ENCODE measurements around the gene GRIP2. TPM values are rescaled to one million over a fixed set of nuclear protein-coding genes. Genes with fewer than 3 reads are reported as not detected.

GRIP2 gene

DNA sequence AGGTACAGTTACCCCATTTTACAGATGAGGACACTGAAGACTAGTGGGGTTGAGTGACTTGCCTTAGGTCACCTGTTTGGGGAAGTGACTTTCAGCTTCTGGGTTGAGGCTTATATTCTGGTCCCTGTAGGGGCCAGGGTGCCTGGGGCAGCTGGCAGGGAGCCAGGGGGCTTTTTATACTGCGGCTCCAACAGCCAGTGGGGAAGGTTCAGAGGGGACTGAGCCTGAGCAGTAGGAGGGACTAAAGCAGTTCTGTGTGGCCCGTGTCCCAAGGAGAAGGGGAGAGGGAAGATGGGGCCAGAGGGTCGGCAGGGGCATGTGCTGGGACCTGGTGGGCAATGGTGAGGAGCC, 100.0 kb downstream of the GRIP2 start:
- Histone ChIP-seq H3K36me3 (ENCODE audit: control insufficient read depth in 1 of 2, insufficient read depth in 2 of 2, low read depth in 1 of 2, low read length in 2 of 2) (peaks cover 7 to 56% of the 10 kb centered on the region in 2 experiments), H4K8ac (ENCODE audit: low read length) (no peak overlapping the region), H3K79me1 (replicated peaks; ENCODE audit: low read length, poor library complexity, severe bottlenecking) (peaks cover 30% of the 10 kb centered on the region), H2BK12ac (ENCODE audit: low read length in 2 of 2) (no peak overlapping the region), H2BK15ac (ENCODE audit: low read depth, poor library complexity, severe bottlenecking) (no peak overlapping the region), H3K27ac (ENCODE audit: low read length, poor library complexity, severe bottlenecking) (no peak overlapping the region), H2AFZ (ENCODE audit: low read depth, low read length) (no peak overlapping the region), H3K4ac (ENCODE audit: low read depth in 1 of 2, low read length in 2 of 2) (no peak overlapping the region), H3K4me2 (ENCODE audit: low read length, poor library complexity, severe bottlenecking) (no peak overlapping the region), H3K27me3 (ENCODE audit: control insufficient read depth in 1 of 2, insufficient read depth in 1 of 2, low read length in 2 of 2) (no peaks in the 10 kb centered on the region), H2AK5ac (ENCODE audit: low read length, severe bottlenecking) (no peak overlapping the region), H4K91ac (ENCODE audit: low read length) (no peak overlapping the region), H3K4me1 (ENCODE audit: control insufficient read depth, insufficient read depth, low read depth, low read length) (peaks cover 53% of the 10 kb centered on the region), H3K4me3 (ENCODE audit: insufficient read depth in 1 of 2, low read depth in 1 of 2, low read length in 2 of 2) (no peak overlapping the region), H3K9me3 (ENCODE audit: control insufficient read depth, low read length) (no peaks in the 10 kb centered on the region), H3K9ac (ENCODE audit: low read length) (no peak overlapping the region), H3K23ac (ENCODE audit: low read length in 2 of 2) (no peak overlapping the region), H3K14ac (ENCODE audit: low read length in 2 of 2) (no peak overlapping the region), H2BK120ac (ENCODE audit: low read depth, low read length) (no peak overlapping the region), H3K18ac (ENCODE audit: low read depth in 1 of 2, low read length in 2 of 2) (peak overlapping the region in 1 of 2 experiments; percentile 12), H2BK5ac (ENCODE audit: low read depth, low read length, poor library complexity, severe bottlenecking) (no peak overlapping the region)
- WGBS = 72% methylated on average over 3 of the region's 3 CpGs
- DNase-seq = no peak

DNA sequence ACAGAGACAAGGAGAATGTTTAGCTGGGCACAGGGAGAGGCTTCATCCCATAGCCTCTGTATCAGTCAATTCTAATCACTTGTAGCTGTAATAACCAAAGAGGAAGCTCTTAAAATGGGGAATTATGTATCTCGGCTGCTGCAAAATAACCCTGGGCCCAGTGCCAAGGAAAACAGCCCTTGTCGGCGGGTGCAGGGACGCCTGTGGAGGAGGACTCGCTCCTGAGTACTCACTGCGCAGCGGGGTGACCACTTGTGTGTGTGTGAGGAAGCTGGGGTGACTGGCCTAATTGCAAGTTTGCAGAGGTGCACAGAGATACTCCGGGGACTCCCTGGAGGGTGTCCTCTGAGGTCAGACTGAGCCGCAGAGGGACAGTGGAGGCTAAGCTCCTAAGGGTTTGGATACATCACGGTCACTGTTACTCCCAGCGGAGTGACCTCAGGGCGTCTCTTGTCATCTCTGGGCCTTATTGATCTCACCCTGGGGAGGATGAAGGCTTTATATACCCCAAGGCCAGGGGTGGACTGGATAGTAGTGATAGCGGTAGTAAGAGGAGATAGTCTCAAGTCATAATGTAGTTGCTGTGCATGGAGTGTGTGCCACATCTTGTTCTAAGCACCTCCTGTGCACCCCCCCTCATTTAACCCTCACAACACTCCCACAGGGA, 100.5 kb downstream of the GRIP2 start:
- Histone ChIP-seq H4K91ac (ENCODE audit: low read length) (no peak overlapping the region), H3K27me3 (ENCODE audit: control insufficient read depth in 1 of 2, insufficient read depth in 1 of 2, low read length in 2 of 2) (no peaks in the 10 kb centered on the region), H3K14ac (ENCODE audit: low read length in 2 of 2) (no peak overlapping the region), H3K4ac (ENCODE audit: low read depth in 1 of 2, low read length in 2 of 2) (no peak overlapping the region), H3K27ac (ENCODE audit: low read length, poor library complexity, severe bottlenecking) (peak overlapping the region; percentile 23), H2BK15ac (ENCODE audit: low read depth, poor library complexity, severe bottlenecking) (no peak overlapping the region), H3K4me2 (ENCODE audit: low read length, poor library complexity, severe bottlenecking) (peak overlapping the region; percentile 3), H2BK120ac (ENCODE audit: low read depth, low read length) (no peak overlapping the region), H2AK5ac (ENCODE audit: low read length, severe bottlenecking) (no peak overlapping the region), H4K8ac (ENCODE audit: low read length) (no peak overlapping the region), H3K4me3 (ENCODE audit: insufficient read depth in 1 of 2, low read depth in 1 of 2, low read length in 2 of 2) (no peak overlapping the region), H3K79me1 (replicated peaks; ENCODE audit: low read length, poor library complexity, severe bottlenecking) (peaks cover 30% of the 10 kb centered on the region), H3K9me3 (ENCODE audit: control insufficient read depth, low read length) (no peaks in the 10 kb centered on the region), H3K4me1 (ENCODE audit: control insufficient read depth, insufficient read depth, low read depth, low read length) (peaks cover 58% of the 10 kb centered on the region), H3K23ac (ENCODE audit: low read length in 2 of 2) (no peak overlapping the region), H2BK12ac (ENCODE audit: low read length in 2 of 2) (no peak overlapping the region), H2AFZ (ENCODE audit: low read depth, low read length) (no peak overlapping the region), H3K9ac (ENCODE audit: low read length) (no peak overlapping the region), H3K18ac (ENCODE audit: low read depth in 1 of 2, low read length in 2 of 2) (peak overlapping the region in 1 of 2 experiments; percentile 12), H2BK5ac (ENCODE audit: low read depth, low read length, poor library complexity, severe bottlenecking) (no peak overlapping the region), H3K36me3 (ENCODE audit: control insufficient read depth in 1 of 2, insufficient read depth in 2 of 2, low read depth in 1 of 2, low read length in 2 of 2) (peaks cover 7 to 57% of the 10 kb centered on the region in 2 experiments)
- WGBS = 72% methylated on average over 12 of the region's 13 CpGs
- DNase-seq = no peak

Small RNA genes lying within 50 kb of the gene (small RNA-seq; reads per million reads assigned to genes)
- gene RNU6-905P (ENCODE audit: low read depth) = not detected

All from mesenchymal stem cell (in vitro differentiated cells and primary cell).